Lower leg skin (tissue), 3 donors: ENCODE data around the gene ARL5C.

Source experiments
- CTCF ChIP-seq, 3 donors: fragments of 450-650 bp; IDR thresholded peaks; one replicate each; pipeline ENCODE4 v1.5.1; 2016; ENCODE audit warnings: antibody characterized with exemption in 3 of 3, mild to moderate bottlenecking in 3 of 3, moderate library complexity in 2 of 3
- POLR2A ChIP-seq, 2 donors: fragments of 450-650 bp; IDR thresholded peaks; one replicate each; pipeline ENCODE4 v1.6.1; 2016 to 2017; ENCODE audit warnings: antibody characterized with exemption in 2 of 2, mild to moderate bottlenecking in 1 of 2, moderate library complexity in 1 of 2

GRCh38 chr17:39122991-39123390 lies 43.0 kb downstream of the ARL5C start:
- TF ChIP-seq CTCF (IDR thresholded peaks at IDR 0.05) (no peak), POLR2A (IDR thresholded peaks at IDR 0.05) (no peak)
